Colonic mucosa (tissue), 4 donors: Measurements from ENCODE around the gene CDH12. TPM values are rescaled to one million over a fixed set of nuclear protein-coding genes. Genes with fewer than 3 reads are reported as not detected.

Source experiments
- DNase-seq: peaks from one replicate; pipeline ENCODE4 v3.0.0-alpha.2; 2020
- H3K27ac ChIP-seq: fragments of 200-600 bp; one replicate; pipeline ENCODE4 v1.8.0; 2021
- H3K27me3 ChIP-seq: fragments of 200-600 bp; one replicate; pipeline ENCODE4 v1.8.0; 2021
- H3K36me3 ChIP-seq: fragments of 200-600 bp; one replicate; pipeline ENCODE4 v1.8.0; 2021
- H3K4me1 ChIP-seq: fragments of 200-600 bp; one replicate; pipeline ENCODE4 v1.8.0; 2021; ENCODE audit warnings: mild to moderate bottlenecking
- H3K4me3 ChIP-seq: fragments of 200-600 bp; one replicate; pipeline ENCODE4 v1.8.0; 2021
- H3K9ac ChIP-seq, 2 donors: one replicate each; pipeline ENCODE4 v1.7.0; 2013; ENCODE audit warnings: control low read depth in 2 of 2, low read depth in 2 of 2, low read length in 2 of 2
- H3K9me3 ChIP-seq: fragments of 200-600 bp; one replicate; pipeline ENCODE4 v1.8.0; 2021
- intact Hi-C: fragments of 100-400 bp; cut with DNase I; formaldehyde crosslinking; loops from one replicate; pipeline ENCODE4 v1.14.1; 2022
- total RNA-seq, 2 donors: library from RNA; stranded (reverse); fragmentation: NEBNext Ultra II Directional in 1 of 2; extraction: Animal tissue kit (Norgen Biotek cat#: 25700) in 1 of 2; gene quantifications; one replicate each; pipeline ENCODE4 v1.2.1, GENCODE V29; 2021
- TF ChIP-seq, protein P1 (sequence below): fragments of 200-600 bp; IDR thresholded peaks from one replicate; pipeline ENCODE4 v1.8.0; 2022; ENCODE audit warnings: antibody characterized with exemption, mild to moderate bottlenecking
- donor health status: healthy.
- donor health status: DM: no; HTN: no; CAD: no.
- donor health status: DM: no; HTN: no; CAD: no.

The CDH12 gene
- total RNA-seq, 2 donors from 2014 or later: not detected

DNA sequence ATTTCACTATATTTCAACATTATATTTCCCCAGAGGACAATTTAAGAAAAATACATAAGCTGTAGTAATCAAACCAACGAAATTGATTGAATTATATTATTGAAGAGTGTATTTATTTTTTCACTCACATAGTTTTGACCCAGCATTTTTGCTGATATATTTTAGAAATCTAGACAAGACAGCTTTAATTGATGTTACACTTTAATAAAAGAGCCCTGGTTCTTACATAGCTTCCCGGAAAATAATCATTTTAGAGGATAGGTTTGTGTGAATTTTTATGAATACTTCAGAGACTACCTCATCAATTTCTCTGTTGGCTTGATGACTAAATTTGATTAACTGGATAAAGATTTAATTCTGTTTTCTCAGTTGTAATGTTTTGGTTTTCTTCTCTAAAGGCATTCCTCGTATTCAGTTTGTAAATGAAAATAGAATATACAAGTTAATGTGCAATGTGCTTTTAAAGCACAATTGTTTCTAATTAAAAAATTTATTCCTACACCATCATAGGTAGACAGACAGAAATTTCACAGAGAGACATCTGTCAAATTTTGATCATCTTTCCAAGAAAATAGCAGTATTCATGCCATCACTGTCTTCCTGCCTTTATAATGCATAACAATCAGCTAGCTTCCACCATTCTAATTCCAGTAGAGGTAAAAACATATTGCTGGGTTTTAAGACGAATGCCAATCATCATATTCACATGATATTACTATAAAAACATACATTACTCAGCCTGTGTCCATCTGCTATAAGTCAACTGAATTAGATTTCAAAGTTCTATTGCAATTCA lies 441.4 kb downstream of the CDH12 start:
- intact Hi-C loops: no loop called here
- TF ChIP-seq, protein P1, sequence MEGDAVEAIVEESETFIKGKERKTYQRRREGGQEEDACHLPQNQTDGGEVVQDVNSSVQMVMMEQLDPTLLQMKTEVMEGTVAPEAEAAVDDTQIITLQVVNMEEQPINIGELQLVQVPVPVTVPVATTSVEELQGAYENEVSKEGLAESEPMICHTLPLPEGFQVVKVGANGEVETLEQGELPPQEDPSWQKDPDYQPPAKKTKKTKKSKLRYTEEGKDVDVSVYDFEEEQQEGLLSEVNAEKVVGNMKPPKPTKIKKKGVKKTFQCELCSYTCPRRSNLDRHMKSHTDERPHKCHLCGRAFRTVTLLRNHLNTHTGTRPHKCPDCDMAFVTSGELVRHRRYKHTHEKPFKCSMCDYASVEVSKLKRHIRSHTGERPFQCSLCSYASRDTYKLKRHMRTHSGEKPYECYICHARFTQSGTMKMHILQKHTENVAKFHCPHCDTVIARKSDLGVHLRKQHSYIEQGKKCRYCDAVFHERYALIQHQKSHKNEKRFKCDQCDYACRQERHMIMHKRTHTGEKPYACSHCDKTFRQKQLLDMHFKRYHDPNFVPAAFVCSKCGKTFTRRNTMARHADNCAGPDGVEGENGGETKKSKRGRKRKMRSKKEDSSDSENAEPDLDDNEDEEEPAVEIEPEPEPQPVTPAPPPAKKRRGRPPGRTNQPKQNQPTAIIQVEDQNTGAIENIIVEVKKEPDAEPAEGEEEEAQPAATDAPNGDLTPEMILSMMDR: no peak

DNA sequence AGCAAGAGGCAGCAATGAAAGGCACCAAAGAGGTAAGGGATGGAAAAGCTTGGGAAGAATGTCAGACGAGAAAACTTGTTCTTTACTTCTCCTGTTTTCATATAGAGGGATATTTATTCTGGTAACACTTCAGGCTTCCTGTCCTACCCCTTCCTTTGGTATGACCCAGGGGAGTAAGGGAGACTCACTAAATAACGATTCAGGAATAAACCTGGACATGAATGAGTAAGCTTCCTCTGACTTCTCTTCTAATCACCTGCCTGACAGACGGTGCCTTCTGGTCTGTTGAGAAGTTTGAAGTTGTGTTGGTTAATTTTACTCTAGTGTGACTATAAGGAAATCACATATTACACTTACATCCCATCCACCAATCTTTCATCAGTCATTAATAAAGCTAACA lies 461.2 kb downstream of the CDH12 start:
- TF ChIP-seq, protein P1: no peak
- no peaks in the 10 kb centered on the region for H3K4me1 ChIP-seq
- no peaks in the 10 kb centered on the region for H3K27me3 ChIP-seq
- no peak overlapping the region for H3K4me3 ChIP-seq
- H3K36me3 ChIP-seq: no peaks in the 10 kb centered on the region
- H3K9me3 ChIP-seq: no peaks in the 10 kb centered on the region
- DNase-seq: no peak
- H3K27ac ChIP-seq: no peak overlapping the region
- no peak overlapping the region for H3K9ac ChIP-seq
- intact Hi-C loops: no loop called here

More for the DNA sequence above, 441.4 kb downstream of the CDH12 start:
- H3K27ac ChIP-seq: no peak overlapping the region
- H3K27me3 ChIP-seq: no peaks in the 10 kb centered on the region
- no peaks in the 10 kb centered on the region for H3K9me3 ChIP-seq
- no peak overlapping the region for H3K4me3 ChIP-seq
- H3K4me1 ChIP-seq: no peaks in the 10 kb centered on the region
- H3K36me3 ChIP-seq: no peaks in the 10 kb centered on the region
- no peak for DNase-seq
- no peak overlapping the region for H3K9ac ChIP-seq

- H3K27ac ChIP-seq: no peak overlapping the region
- H3K4me1 ChIP-seq: no peaks in the 10 kb centered on the region
- intact Hi-C loops: no loop called here
- no peaks in the 10 kb centered on the region for H3K27me3 ChIP-seq
- no peak for DNase-seq
- no peaks in the 10 kb centered on the region for H3K36me3 ChIP-seq
- H3K9me3 ChIP-seq: no peaks in the 10 kb centered on the region
- H3K4me3 ChIP-seq: no peak overlapping the region
- TF ChIP-seq, protein P1: no peak
- H3K9ac ChIP-seq: no peak overlapping the region
Measured at GRCh38 chr5:22390888-22391287, 462.3 kb downstream of the CDH12 start.

- H3K4me1 ChIP-seq: no peaks in the 10 kb centered on the region
- H3K27ac ChIP-seq: no peak overlapping the region
- H3K9ac ChIP-seq: no peak overlapping the region
- no peaks in the 10 kb centered on the region for H3K27me3 ChIP-seq
- intact Hi-C loops: no loop called here
- DNase-seq: no peak
- no peaks in the 10 kb centered on the region for H3K36me3 ChIP-seq
- H3K9me3 ChIP-seq: no peaks in the 10 kb centered on the region
- H3K4me3 ChIP-seq: no peak overlapping the region
- TF ChIP-seq, protein P1: no peak
Measured at GRCh38 chr5:22372826-22373660, 480.1 kb downstream of the CDH12 start.

DNA sequence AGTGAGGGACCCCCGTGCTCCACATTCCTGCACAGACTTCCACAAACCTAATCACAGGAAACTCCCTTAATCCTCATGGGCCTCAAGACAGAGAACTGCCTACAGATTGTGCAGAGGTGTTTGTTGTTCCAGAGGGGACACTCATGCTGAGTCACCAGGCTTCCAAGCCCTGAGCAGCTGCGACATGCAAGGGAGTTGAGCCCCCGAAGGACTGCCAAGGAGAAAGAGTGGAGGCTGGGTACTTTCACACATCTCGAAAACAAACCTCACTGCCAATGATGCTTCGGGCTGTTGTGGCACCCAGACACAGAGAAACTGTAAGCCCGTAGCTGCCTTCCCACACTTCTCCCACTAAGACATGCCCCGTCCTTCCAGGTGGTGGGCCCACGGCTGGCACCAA lies 480.8 kb downstream of the CDH12 start:
- intact Hi-C loops: no loop called here
- Histone ChIP-seq H3K9ac (no peak overlapping the region), H3K36me3 (no peaks in the 10 kb centered on the region), H3K4me3 (no peak overlapping the region), H3K27me3 (no peaks in the 10 kb centered on the region), H3K27ac (no peak overlapping the region), H3K4me1 (no peaks in the 10 kb centered on the region), H3K9me3 (no peaks in the 10 kb centered on the region)
- TF ChIP-seq, protein P1: no peak
- no peak for DNase-seq
